HG03139 (cell line): Measurements from ENCODE around the gene MIEF2.
"Not testable (repeated sequence)": the region's sequence is repeated elsewhere in the genome, so short reads cannot be mapped to it uniquely, and the experiment has no call there.

Source experiments
- ATAC-seq: cut with Tn5 transposase; IDR thresholded peaks from one replicate; pipeline ENCODE4 v1.9.1; 2021; ENCODE audit not compliant: unreplicated experiment

MIEF2 gene

DNA sequence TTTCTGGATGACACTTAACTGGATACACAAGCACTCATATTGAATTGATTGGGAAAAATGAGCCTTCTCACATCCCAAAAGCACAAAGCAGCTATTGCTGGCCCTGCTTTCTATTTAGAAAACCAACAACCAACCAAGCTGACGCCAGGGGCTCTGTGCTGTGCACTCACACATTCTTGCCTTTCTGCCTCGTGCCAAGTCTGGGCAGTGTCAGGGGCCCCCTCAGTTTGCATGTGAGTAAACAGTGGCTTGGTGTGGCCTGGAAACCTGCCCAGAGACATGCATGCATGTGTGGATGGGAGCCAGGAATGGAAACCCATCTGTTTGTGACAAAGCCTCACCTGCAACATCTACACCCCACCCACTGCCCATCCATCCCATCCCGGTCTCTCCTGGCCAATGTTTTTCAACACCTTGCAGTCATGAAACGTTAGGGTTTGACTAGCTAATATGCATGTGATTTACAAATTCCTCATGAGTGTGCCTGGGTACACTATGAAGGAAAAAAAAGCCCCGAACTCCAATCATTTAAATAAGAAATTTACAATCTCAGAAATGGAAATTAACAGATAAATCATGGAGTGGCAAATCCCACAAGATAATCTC, 20.4 kb downstream of the MIEF2 start:
- no peak for ATAC-seq

- no peak for ATAC-seq
These were observed 21.3 kb downstream of the MIEF2 start for GRCh38 chr17:18281788-18282187.

- no peak for ATAC-seq
These were observed 24.8 kb downstream of the MIEF2 start for GRCh38 chr17:18285296-18285695.

DNA sequence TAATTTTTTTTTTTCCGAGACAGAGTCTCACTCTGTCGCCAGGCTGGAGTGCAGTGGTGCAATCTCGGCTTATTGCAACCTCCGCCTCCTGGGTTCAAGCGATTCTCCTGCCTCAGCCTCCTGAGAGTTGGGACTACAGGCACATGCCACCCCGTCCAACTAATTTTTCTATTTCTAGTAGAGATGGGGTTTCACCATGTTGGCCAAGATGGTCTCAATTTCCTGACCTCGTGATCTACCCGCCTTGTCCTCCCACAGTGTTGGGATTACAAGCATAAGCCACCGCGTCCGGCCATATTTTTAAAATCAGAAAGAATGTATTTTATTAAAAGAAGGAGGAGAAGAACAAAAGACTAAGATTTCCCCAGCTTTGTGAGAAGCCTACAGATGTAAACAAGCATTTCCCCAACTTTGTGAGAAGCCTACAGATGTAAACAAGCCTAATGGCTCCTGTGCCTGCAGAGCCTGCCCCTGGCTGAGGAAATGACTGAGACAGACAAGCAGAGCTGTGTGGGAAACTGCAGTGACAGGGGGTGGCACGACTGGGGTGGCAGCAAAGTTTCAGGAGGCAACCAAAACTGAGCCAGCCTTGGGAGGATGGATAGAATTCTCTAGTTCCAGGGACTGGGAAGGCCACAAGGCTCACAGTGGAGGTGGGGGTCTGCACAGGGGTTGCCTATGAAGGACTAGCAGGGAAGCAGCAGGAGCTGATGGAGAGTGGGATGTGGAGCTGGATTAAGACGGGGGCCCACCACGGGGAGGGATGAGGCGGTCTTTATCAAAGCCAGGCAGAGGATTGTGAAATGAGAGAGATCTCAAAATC, 31.5 kb downstream of the MIEF2 start:
- ATAC-seq: no peak

- ATAC-seq: not testable (repeated sequence)
These were observed 37.6 kb downstream of the MIEF2 start for GRCh38 chr17:18298061-18298460.

GRCh38 chr17:18300725-18301480, 40.4 kb downstream of the MIEF2 start:
- ATAC-seq: no peak

DNA sequence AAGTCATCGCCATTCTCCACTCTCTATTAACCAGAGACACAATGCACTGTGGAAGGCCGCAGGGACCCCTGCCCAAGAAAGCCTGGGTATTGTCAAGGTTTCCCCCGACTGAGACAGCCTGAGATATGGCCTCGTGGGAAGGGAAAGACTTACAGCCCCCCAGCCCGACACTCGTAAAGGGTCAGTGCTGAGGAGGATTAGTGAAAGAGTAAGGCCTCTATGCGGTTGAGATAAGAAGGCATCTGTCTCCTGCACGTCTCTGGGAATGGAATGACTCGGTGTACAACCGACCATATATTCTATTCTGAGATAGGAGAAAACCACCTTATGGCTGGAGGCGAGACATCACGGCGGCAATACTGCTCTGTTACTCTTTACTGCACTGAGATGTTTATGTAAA, 42.7 kb downstream of the MIEF2 start:
- not testable (repeated sequence) for ATAC-seq

- no peak for ATAC-seq
These were observed 48.7 kb downstream of the MIEF2 start for GRCh38 chr17:18309202-18309601.

DNA sequence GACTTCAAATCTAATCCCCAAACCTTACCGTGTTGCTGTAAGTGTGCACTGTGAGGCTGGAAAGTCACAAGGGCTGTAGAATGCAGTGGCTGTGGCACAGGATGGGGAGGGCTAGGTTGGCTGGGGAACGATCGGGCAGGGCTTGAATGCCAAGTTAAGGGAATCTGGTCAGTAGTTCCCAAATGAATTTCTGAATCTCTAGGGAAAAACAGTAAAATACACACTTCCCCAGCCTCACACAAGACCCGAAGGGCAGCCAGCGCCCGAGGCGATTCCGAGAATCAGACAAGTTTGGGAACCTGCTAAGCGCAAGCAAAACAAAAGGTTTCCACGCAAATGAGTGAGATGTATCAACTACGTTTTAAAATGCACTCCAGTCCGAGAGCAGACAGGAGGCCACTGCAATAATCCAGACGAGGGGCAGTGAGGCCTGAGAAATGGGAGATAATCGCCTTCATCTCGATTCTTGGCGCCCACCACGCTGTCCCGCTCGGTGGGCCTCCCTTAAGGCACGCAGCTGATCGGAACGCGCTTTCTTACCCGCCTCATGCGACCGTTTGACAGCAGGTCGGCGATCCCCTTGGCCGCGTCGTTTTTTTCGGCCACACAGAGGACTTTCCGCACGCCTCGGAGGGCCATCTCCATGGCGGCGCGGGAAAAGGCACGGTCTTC, 53.7 kb downstream of the MIEF2 start:
- ATAC-seq: no peak

DNA sequence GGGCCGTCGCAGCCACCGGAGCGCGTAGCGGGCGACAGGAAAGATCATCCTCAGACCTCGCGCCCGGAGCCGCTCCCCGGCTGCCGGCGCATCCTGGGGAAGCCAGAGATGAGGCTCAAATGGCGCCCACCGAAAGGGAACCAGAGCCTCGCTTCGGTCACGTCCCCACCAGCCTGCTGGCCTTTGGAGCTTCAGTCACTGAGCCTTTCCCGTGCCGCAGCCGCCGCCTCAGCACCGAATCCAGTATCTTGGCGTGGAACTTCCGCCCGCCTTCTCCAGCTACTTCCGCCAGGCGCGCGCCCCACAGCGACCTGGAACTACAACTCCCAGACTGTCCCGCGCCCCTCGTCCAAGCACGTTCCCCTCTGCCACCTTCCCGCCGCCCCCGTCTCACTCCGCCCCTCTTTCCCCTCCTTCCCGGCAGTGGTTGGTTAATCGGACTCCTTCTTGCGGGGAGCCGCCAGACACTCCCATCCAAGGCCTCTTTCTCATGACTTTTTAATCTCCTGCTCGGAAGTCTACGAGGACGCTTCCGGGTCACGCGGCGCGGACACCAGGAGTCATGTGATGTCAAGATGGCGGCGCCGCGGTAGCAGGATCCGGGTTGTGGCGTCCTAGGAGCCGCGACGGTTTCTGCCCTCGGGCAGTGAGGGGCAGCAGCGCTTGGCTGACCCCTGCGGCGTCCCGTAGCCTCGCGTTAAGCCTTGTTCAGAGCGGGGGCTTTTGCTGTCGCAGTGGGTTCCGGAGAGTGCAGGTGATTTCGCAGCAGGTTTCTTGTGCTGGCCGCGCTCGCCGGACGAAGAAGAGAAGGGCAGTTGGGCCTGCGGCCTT, 54.5 kb downstream of the MIEF2 start, which contains the start of the genes SMCR8 and TOP3A:
SMCR8 (plus strand) TSS at position 563 of the 831 bp plus-strand sequence. CDS start 497 bp downstream, outside the sequence.
TOP3A (minus strand) TSS at position 264 of the 831 bp plus-strand sequence; CDS start at position 48, 216 bp downstream.
- peak; percentile 78 for ATAC-seq

DNA sequence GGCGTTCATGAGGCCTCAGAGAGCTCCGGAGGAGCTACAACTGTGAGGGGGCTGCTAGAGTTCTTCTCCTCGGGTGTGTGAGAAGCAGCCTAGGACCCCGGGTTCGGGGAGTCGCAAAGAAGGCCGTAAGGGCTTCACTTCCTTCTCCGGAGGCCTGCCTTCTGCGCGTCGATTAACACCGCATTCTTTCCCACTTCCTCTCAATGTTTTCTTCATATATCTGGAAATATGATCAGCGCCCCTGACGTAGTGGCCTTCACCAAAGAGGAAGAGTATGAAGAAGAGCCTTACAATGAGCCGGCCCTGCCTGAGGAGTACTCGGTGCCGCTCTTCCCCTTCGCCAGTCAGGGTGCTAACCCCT, 55.1 kb downstream of the MIEF2 start:
- peak; percentile 4 for ATAC-seq

- no peak for ATAC-seq
These were observed 55.5 kb downstream of the MIEF2 start for GRCh38 chr17:18315961-18316360.
